ENCODE data around the gene SLC25A13. TPM values are rescaled to one million over a fixed set of nuclear protein-coding genes. Genes with fewer than 3 reads are reported as not detected.
A peak's percentile ranks its signal among the peaks of the same experiment; 100 is the strongest.

SLC25A13 gene
- total RNA-seq, 1 experiment from 2014 or later, result 80.1 TPM

DNA sequence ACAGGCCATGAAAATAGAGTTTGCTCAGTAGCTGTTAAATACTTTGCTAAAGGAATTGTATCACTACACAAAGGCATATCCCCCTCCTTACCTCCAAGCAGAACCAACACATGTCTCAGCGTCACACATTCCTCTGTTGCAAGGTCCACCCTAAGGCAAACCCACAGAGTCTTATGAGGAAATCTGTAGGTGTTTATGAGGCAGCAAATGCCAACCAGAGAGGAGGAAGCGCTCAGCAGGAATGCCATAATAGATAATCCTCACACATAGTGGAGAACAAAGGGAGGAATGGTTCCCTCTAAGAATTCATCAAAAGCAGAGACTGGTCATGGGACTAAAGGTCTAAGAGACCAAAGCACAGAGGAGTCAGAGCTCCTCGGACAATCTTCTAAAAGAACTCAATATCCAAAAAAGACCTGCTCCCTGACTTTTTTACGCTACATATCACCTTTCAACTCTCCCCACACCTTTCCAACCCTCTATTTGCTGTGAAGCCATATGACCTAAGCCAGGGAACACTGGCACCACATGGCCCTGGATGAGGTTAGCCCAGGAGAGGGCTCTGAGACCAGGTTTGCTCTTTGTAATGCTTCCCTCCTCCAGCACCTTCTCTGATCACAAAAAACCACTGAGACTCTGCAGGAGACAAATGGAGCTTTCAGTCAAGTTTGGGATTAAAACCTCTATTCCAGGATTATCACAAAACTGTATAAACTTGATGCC, 7.3 kb downstream of the SLC25A13 start:
- no peak for DNase-seq
- no peaks in the 10 kb centered on the region for H3K27me3 ChIP-seq (ENCODE audit: control insufficient read depth, insufficient read depth, low read length)
- H3K4me3 ChIP-seq (ENCODE audit: insufficient read depth, low read depth, low read length), result no peak overlapping the region
- H3K36me3 ChIP-seq (replicated peaks; ENCODE audit: control insufficient read depth, insufficient read depth, low read length), result no peaks in the 10 kb centered on the region

DNA sequence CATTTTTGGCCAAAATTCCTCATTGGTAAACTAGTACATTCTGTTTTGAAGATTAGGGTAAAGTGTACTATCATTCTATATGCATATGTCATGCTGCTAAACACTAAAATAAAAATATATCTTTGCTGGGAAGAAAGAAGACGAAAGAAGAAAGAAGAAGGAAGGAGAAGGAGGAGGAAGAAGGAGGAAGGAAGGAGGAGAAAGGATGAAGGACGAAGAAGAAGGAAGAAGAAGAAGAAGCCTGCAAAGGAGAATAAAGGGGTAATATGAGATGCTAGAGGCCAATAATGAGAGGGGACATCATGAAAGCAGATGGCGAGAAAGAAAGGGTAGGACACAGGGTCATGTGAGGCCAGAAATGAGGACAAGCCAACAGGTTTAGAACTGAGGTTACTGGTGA, 8.0 kb downstream of the SLC25A13 start:
- Histone ChIP-seq H3K4me3 (ENCODE audit: insufficient read depth, low read depth, low read length) (no peak overlapping the region), H3K36me3 (replicated peaks; ENCODE audit: control insufficient read depth, insufficient read depth, low read length) (no peaks in the 10 kb centered on the region), H3K27me3 (ENCODE audit: control insufficient read depth, insufficient read depth, low read length) (no peaks in the 10 kb centered on the region)
- DNase-seq, result no peak

DNA sequence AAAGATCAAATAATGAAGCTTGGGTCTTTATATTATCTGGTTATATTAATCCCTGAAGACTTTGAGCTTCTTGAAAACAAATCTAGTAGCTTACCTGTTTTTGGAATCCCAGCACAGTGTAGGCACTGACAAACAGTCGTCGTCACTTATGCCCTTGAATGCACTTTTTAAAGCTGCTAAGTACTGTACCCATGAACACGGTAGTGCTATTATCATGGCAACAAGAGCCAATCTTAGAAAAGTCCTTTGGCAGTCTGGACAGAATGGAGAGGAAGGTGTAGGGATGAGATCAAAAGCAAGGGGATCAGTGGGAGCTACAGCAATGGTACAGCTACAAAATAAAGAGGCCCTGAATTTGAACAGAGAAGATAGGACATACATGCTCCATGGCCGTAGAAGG, 9.4 kb downstream of the SLC25A13 start:
- Histone ChIP-seq H3K27me3 (ENCODE audit: control insufficient read depth, insufficient read depth, low read length) (no peaks in the 10 kb centered on the region), H3K4me3 (ENCODE audit: insufficient read depth, low read depth, low read length) (no peak overlapping the region), H3K36me3 (replicated peaks; ENCODE audit: control insufficient read depth, insufficient read depth, low read length) (no peaks in the 10 kb centered on the region)
- no peak for DNase-seq

DNA sequence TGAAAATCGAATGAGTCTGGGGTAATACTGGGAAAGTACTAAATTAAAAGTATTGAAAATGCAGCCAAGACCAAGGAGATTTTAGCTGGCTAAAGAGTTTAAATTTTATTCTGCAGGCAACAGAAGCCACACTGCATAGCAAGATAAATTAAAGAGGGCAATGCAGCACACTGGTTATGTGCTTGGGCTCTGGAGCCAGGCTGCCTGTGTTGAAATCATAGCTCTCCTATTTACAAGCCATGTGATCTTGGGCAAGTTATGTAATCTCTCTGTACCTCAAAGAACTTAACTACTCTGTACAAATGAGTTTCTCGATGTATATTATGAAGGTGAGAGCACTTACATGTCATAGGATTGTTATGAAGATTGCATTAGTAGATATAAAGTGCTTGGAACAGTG, 9.9 kb downstream of the SLC25A13 start:
- DNase-seq, result no peak
- Histone ChIP-seq H3K27me3 (ENCODE audit: control insufficient read depth, insufficient read depth, low read length) (no peaks in the 10 kb centered on the region), H3K4me3 (ENCODE audit: insufficient read depth, low read depth, low read length) (no peak overlapping the region), H3K36me3 (replicated peaks; ENCODE audit: control insufficient read depth, insufficient read depth, low read length) (no peaks in the 10 kb centered on the region)

DNA sequence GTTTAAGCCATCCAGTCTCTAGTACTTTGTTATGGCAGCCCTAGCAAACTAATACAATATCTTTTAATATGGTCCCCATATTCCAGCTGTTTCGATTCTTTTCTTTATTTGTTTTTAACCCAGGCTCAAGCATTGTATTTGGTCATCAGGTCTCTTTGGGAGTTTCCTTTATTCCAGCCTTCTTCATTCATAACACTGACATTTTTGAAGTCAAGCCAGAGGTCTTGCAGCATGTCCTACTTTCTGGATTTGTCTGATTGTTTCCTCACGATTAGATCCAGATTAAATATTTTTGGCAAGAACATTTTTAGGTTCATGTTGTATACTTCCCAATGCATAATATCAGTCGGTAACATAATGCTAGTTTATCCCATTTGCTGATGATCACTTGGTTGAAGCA, 11.8 kb downstream of the SLC25A13 start:
- H3K27me3 ChIP-seq (ENCODE audit: control insufficient read depth, insufficient read depth, low read length), result no peaks in the 10 kb centered on the region
- H3K4me3 ChIP-seq (ENCODE audit: insufficient read depth, low read depth, low read length), result no peak overlapping the region
- DNase-seq, result no peak
- H3K36me3 ChIP-seq (replicated peaks; ENCODE audit: control insufficient read depth, insufficient read depth, low read length), result no peaks in the 10 kb centered on the region

DNA sequence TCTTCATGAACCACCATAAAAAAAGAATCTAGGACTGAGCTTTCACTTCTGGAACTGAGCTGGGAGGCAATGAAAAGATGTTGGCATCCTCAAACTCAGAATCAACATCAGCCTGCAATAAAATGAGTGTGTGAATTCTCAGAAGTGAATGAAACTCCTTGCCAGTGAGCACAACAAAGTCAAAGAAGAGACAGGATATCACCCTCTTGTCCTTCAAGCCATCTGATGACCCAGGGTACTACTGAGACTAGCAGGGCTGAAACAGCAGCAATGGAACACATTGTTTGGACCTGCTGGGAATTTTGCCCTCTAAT, 13.0 kb downstream of the SLC25A13 start:
- no peak overlapping the region for H3K4me3 ChIP-seq (ENCODE audit: insufficient read depth, low read depth, low read length)
- no peaks in the 10 kb centered on the region for H3K27me3 ChIP-seq (ENCODE audit: control insufficient read depth, insufficient read depth, low read length)
- DNase-seq, result no peak
- no peaks in the 10 kb centered on the region for H3K36me3 ChIP-seq (replicated peaks; ENCODE audit: control insufficient read depth, insufficient read depth, low read length)

DNA sequence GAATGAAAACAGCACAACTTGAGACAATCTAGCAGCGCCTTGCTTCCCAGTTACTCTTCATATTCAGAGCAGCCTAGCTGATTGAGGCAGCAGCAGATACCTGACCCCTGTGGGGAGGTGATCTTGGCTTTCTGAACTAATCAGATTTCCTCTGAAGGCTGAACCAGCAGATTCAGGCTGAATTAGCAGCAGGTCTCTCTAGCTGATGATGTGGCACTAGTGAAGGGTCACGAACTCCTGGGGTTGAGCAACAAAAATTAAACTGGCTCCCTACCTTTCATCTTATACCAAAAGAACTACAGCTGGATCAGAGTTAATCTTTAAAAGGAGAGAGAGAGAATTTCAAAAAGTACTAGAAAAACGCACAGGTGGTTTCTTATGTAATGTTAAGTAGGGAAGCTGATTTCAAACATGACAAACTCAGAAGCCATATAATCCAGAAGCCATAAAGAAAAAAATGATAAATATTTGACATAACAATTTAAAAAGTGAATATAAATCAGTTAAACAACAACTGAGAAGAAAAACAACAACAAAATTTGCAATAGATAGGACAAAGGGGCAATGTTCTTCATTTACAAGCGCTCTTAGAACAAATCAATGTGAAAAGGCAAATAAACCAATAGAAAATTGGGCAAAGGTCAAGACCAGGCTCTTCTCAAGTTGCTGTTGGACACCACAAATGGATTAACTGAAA, 13.5 kb downstream of the SLC25A13 start:
- H3K4me3 ChIP-seq (ENCODE audit: insufficient read depth, low read depth, low read length), result no peak overlapping the region
- DNase-seq, result peak; percentile 28
- no peaks in the 10 kb centered on the region for H3K27me3 ChIP-seq (ENCODE audit: control insufficient read depth, insufficient read depth, low read length)
- H3K36me3 ChIP-seq (replicated peaks; ENCODE audit: control insufficient read depth, insufficient read depth, low read length), result no peaks in the 10 kb centered on the region

DNA sequence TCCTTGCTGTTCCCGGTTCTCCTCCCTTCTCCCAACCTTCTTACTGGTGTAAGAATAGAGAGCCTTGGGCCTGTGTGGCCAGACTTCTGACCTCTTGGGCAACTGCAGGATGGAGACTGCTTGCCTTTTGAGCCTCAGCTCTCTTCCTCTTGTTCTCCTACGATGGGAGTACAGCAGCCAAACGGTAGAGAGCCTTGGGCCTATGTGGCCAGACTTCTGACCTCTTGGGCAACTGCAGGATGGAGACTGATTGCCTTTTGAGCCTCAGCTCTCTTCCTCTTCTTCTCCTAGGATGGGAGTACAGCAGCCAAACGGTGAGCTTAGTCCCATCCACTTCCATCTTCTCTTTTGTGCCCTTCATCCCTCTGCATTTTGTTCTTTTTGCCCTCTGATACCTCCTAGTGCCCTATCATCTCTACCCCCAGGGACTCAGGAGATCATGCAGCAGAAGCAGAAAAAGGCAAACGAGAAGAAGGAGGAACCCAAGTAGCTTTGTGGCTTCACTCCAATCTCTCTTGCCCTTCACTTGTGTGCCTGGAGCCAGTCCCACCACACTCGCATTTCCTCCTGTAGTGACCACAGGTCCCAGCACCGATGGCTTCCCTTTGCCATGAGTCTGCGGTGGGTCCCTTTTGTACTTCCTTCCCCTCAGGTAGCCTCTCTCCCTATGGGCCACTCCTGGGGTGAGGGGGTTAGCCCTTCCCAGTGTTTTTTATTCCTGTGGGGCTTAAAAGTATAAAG, 15.3 kb downstream of the SLC25A13 start:
- Histone ChIP-seq H3K4me3 (ENCODE audit: insufficient read depth, low read depth, low read length) (no peak overlapping the region), H3K36me3 (replicated peaks; ENCODE audit: control insufficient read depth, insufficient read depth, low read length) (no peaks in the 10 kb centered on the region)
- DNase-seq, result no peak

DNA sequence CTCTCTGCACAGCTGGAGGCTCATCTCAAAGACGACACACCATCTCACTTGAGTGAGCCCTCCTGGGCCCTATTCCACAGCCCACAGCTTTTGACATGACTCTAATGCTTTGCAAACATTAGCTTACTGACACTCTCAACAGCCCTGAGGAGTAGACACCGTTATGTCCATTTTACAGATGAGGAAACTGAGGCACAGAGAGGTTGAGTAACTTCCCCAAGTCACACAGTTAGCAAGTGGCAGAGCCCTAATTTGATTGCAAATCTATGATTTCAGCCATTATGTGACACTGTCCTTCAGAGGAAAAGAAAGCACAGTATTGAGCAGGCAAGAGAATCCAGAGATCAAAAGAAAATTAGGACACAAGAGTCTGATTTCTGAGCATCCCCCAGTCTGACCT, 16.0 kb downstream of the SLC25A13 start:
- H3K36me3 ChIP-seq (replicated peaks; ENCODE audit: control insufficient read depth, insufficient read depth, low read length), result no peaks in the 10 kb centered on the region
- DNase-seq, result no peak

More for the DNA sequence above, 15.3 kb downstream of the SLC25A13 start:
- H3K27me3 ChIP-seq (ENCODE audit: control insufficient read depth, insufficient read depth, low read length), result no peaks in the 10 kb centered on the region

DNA sequence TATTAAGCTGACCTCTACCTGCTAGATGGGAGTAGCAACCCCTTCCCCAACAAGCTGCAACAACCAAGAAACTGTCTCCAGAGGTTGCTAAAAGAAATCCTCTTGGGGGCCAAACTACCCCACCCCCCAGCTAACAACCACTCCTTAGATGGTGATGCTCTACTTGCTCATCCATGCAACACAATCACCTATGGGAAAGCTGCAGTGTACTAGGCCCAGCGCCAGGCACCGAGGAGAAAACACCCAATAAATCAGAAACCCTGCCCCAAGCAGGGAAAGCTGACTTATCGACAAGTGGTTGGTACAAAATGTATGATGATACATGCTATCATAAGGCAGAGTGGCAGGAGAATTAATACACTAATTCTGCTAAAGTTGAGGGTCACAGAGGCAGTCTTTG, 17.3 kb downstream of the SLC25A13 start:
- H3K27me3 ChIP-seq (ENCODE audit: control insufficient read depth, insufficient read depth, low read length), result no peaks in the 10 kb centered on the region
- no peak overlapping the region for H3K4me3 ChIP-seq (ENCODE audit: insufficient read depth, low read depth, low read length)
- no peak for DNase-seq
- no peaks in the 10 kb centered on the region for H3K36me3 ChIP-seq (replicated peaks; ENCODE audit: control insufficient read depth, insufficient read depth, low read length)

More for the DNA sequence above, 16.0 kb downstream of the SLC25A13 start:
- Histone ChIP-seq H3K27me3 (ENCODE audit: control insufficient read depth, insufficient read depth, low read length) (no peaks in the 10 kb centered on the region), H3K4me3 (ENCODE audit: insufficient read depth, low read depth, low read length) (no peak overlapping the region)

DNA sequence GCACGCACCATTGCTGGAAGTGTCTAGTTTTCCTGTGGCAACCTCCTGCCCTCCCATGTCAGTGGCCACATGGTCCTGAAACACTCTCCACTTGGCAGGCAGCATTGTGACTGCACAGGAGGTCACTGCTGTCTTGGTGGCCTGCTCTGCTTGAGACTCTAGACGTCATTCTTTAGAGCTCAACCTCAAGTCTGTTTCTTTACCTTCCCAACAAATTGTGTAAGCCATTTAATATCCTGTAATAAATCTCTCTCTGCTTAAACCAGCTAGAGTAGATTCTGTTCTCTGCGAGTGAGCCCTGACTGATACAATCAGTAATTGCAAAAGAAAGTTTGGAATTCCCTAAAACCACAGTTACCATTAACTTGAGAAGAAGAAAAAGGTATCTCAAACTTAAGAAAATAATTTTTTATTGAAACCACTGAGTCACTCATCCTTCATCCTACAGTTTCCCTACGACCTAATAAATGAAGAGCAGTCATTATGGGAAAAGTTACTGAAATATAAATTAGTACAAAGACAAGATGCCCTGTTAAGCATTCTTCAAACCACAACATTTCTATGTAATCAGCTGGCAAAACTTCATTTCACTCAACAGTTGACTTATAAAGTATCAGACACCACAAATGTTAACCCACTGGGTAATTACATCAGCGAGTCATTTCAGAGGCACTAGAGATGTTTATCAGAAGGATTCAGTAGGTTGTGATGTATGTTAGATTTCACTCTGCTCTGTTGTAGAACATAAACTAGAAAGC, 18.0 kb downstream of the SLC25A13 start:
- H3K36me3 ChIP-seq (replicated peaks; ENCODE audit: control insufficient read depth, insufficient read depth, low read length), result no peaks in the 10 kb centered on the region
- no peak for DNase-seq
- no peak overlapping the region for H3K4me3 ChIP-seq (ENCODE audit: insufficient read depth, low read depth, low read length)
- no peaks in the 10 kb centered on the region for H3K27me3 ChIP-seq (ENCODE audit: control insufficient read depth, insufficient read depth, low read length)

DNA sequence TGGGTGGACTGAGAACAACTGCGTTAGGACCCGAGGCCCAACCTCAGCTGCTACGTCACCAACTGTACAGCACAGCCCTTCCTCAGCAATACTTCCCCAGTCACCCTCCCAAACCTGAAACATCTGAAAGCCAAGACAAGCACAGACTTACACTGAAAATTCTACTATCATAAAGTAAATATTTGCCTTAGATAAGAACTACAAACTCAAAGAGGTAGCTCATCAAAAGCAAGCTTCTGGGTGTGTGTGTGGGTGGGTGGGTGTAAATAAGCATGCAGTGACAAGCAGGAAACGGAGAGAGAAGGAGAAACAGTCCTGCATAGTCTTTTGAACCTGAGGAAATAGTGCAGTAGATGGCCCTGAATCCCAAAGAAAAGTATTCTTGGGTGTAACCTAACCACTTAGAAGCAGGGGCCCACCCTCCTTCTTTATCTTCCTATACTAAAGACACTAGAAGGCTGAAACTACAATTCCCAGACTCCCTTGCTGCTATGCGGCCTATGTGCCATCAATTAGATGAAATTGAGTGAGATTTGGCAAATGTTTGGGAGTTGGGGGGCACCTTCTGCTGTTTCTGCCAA, 18.7 kb downstream of the SLC25A13 start:
- Histone ChIP-seq H3K4me3 (ENCODE audit: insufficient read depth, low read depth, low read length) (no peak overlapping the region), H3K27me3 (ENCODE audit: control insufficient read depth, insufficient read depth, low read length) (no peaks in the 10 kb centered on the region), H3K36me3 (replicated peaks; ENCODE audit: control insufficient read depth, insufficient read depth, low read length) (no peaks in the 10 kb centered on the region)
- DNase-seq, result no peak

DNA sequence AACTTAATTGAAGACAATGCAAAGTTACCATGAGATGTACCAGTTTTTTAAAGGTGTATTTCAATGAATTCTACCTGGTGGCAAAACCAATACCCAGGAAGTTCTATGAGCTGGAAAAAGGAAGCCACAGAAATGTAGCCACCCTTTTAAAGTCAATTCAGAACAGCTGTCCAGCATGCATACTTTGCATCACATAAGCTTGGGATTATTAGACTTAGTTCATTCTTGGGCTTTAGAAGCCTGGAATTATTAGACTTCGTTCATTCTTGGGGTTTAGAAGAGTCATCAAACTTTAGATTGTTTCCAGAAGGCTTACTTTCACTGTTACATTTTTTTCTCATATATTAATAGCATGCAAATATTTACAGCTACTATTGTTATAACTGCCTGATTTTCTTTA, 20.9 kb downstream of the SLC25A13 start:
- DNase-seq, result no peak
- Histone ChIP-seq H3K27me3 (ENCODE audit: control insufficient read depth, insufficient read depth, low read length) (no peaks in the 10 kb centered on the region), H3K36me3 (replicated peaks; ENCODE audit: control insufficient read depth, insufficient read depth, low read length) (no peaks in the 10 kb centered on the region), H3K4me3 (ENCODE audit: insufficient read depth, low read depth, low read length) (no peak overlapping the region)

DNA sequence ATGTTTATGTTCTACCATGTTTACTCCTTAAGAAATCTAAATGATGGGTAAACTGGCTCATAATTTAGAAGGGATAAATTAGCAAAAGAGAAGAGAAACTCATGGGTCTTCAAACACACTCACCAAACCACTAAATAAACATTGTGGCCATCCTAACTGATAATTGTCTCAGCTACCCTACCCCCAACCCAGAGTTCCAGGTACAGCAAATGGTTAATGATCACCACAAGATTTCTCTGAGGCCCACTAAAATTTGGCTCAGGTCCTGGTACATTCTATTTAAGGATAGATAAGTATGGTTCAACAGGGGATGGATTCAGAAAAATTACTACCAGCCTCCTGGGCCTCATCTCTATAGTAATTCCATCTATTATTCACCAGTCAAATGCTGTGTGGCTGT, 21.4 kb downstream of the SLC25A13 start:
- Histone ChIP-seq H3K36me3 (replicated peaks; ENCODE audit: control insufficient read depth, insufficient read depth, low read length) (peaks cover 1% of the 10 kb centered on the region; the same call in 1 of the 2 replicates), H3K27me3 (ENCODE audit: control insufficient read depth, insufficient read depth, low read length) (no peaks in the 10 kb centered on the region), H3K4me3 (ENCODE audit: insufficient read depth, low read depth, low read length) (no peak overlapping the region)
- no peak for DNase-seq
